ENCODE results near the gene YIPF3. TPM values are rescaled to one million over a fixed set of nuclear protein-coding genes. Genes with fewer than 3 reads are reported as not detected.

The YIPF3 gene
- total RNA-seq, 4 donors from 2014 or later = 26.5 to 212 (median 92.7) TPM

DNA sequence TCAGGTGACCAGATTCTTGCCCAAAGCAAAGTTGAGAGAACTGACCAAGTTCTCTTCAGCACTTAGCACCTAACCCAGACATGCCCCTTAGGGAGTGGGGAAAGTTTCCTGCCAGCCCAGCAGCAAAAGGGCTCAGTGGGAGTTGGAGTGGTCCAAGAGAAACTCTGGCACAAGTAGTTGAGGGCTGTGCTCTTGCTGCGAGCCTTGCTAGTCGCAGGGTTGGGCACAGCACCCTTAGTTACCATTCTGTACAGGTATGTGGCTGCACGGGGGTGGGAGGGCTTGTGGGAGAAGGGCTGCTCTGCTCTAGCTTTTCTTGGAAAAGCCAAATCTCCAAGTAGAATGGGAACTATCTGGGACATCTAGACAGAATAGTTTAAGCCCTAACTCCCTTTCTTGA lies 6.6 kb upstream of the YIPF3 start:
- intact Hi-C loops (cut with DNase I; ENCODE audit: low total_unique reads) = no loop called here
- Histone ChIP-seq H3K9me3 (no peaks in the 10 kb centered on the region), H3K4me3 (no peak overlapping the region), H3K4me1 (peaks cover under 1 to 5% of the 10 kb centered on the region in 2 donors), H3K27ac (no peak overlapping the region), H3K36me3 (no peaks in the 10 kb centered on the region), H3K27me3 (no peaks in the 10 kb centered on the region)
- no peak for DNase-seq
- TF ChIP-seq CTCF (IDR thresholded peaks at IDR 0.05) (no peak), POLR2A (IDR thresholded peaks at IDR 0.05) (no peak)

DNA sequence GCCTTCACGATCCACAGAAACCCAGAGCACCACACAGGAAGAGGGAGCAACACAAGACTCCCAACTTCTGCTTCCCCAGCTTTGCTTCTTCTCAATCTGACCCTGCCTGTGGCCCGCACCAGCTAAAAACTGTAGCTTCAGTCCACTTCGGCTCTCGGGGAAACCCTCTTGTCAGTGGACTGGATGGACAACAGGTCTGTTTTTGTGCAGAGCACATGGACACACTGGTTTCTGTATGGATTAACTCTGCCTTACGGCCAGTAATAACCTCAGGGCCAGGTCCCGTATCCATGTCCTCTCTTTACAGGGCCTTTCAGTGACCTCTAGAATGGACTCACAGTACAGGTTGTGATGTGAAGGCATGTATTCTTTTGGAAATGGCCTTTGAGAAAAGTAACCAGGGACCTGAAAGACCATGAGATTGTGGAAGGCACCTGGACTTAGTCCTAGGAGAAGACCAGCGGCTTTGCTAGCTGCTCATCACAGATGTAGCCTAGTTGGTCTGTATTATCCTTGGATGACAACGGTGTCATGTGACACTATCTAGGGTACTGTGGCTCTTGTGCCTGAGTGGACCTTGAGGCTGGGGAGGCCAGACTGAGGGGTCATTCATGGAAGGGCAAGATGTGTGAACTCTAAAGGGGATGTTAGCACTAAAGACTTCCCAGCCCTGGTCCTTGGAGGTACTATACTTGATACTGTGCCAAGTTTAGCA lies 6.0 kb upstream of the YIPF3 start:
- no peaks in the 10 kb centered on the region for H3K36me3 ChIP-seq
- H3K27ac ChIP-seq = no peak overlapping the region
- no peak for DNase-seq
- no peak for TF ChIP-seq CTCF (IDR thresholded peaks at IDR 0.05)
- no peak for TF ChIP-seq POLR2A (IDR thresholded peaks at IDR 0.05)
- H3K27me3 ChIP-seq = no peaks in the 10 kb centered on the region
- no peaks in the 10 kb centered on the region for H3K9me3 ChIP-seq
- H3K4me1 ChIP-seq = peaks cover 6 to 8% of the 10 kb centered on the region in 2 donors
- intact Hi-C loops (cut with DNase I; ENCODE audit: low total_unique reads) = no loop called here
- H3K4me3 ChIP-seq = no peak overlapping the region

DNA sequence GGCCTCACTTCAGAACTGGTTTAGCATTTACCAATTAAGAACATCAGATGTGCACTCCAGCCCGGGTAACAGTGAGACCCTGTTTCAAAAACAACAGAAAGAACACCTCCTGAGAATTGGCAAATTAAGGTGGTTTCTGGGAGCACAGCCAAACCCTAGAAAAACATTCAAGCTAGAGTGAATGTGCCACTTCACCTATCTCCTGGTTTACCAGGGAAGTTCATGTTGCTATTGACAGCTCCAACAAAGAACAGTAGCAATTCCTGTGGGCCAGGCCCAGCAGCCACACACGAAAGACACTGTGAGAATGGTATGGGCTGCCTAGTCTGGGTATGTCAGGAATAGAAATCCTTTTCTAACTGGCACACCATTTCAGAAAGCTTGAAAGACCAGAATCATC lies 5.1 kb upstream of the YIPF3 start:
- Histone ChIP-seq H3K36me3 (no peaks in the 10 kb centered on the region), H3K27ac (no peak overlapping the region)
- TF ChIP-seq POLR2A (IDR thresholded peaks at IDR 0.05) (no peak), CTCF (IDR thresholded peaks at IDR 0.05) (no peak)

DNA sequence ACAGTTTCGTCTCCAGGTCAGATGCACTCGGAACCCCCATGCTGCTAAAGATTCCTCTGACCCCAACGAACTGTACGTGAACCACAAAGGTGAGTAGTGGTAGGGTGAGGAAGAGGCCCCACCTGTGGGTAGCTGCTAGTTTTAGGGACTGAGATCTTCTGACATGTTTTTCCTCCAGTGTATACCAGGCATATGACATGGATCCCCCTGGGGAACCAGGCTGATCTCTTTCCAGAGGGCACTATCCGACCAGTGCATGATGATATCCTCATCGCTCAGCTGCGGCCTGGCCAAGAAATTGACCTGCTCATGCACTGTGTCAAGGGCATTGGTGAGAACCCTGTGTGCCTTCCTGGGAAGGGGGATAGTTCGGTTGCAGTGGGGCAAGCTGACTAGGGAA lies 3.4 kb upstream of the YIPF3 start:
- H3K27me3 ChIP-seq = no peaks in the 10 kb centered on the region
- no peak overlapping the region for H3K4me3 ChIP-seq
- peaks cover 18% of the 10 kb centered on the region in 2 donors for H3K4me1 ChIP-seq
- no peak for DNase-seq
- no peaks in the 10 kb centered on the region for H3K36me3 ChIP-seq
- TF ChIP-seq POLR2A (IDR thresholded peaks at IDR 0.05) (no peak), CTCF (IDR thresholded peaks at IDR 0.05) (no peak)
- intact Hi-C loops (cut with DNase I; ENCODE audit: low total_unique reads) = no loop called here
- H3K9me3 ChIP-seq = no peaks in the 10 kb centered on the region
- no peak overlapping the region for H3K27ac ChIP-seq

More for the DNA sequence above, 5.1 kb upstream of the YIPF3 start:
- intact Hi-C loops (cut with DNase I; ENCODE audit: low total_unique reads) = no loop called here
- no peak for DNase-seq
- Histone ChIP-seq H3K27me3 (no peaks in the 10 kb centered on the region), H3K4me3 (no peak overlapping the region), H3K4me1 (peaks cover 8 to 10% of the 10 kb centered on the region in 2 donors), H3K9me3 (no peaks in the 10 kb centered on the region)

DNA sequence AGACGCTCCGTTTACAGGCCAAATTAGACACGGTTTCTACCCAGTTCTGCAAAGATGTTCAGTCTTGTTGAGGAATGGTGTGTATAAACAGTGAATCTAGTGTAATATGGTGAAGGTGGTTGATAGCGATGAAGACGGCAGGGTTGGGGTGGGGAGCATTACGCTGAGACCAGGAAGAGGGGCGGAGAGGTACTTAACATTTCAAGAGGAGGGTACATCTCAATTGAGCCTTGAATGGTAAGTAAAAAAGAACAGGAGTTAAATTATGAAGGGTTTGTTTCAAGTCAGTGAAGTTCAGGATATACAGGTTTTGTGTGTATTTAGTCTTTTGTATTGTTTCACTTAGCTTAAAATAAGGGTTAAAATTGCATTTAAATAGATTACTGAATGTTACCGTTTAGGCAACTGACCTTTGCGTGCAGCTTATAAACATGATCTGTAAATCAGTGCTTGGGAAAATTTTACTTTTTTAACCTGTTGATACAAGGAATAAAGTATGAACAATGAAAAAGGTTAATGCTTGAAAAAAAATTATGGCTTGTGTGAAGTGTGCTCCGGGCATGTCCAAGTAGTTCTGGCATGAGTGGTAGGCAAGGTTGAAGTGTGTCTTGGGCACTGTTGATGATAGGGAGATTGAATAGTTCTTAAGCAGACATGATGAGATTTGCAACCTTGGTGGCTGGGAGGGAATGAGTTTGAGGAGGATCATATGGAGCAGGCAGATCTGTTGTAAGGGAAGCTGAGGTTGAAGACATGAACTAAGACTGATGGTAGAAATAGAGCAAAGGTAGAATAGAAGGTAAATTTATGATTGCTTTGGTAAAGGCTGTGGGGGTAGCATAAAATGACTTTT lies 1.0 kb upstream of the YIPF3 start:
- H3K9me3 ChIP-seq = no peaks in the 10 kb centered on the region
- H3K4me1 ChIP-seq = peaks cover 19% of the 10 kb centered on the region in 2 donors
- H3K27me3 ChIP-seq = no peaks in the 10 kb centered on the region
- H3K4me3 ChIP-seq = peak overlapping the region; percentile 70 to 100
- TF ChIP-seq POLR2A (IDR thresholded peaks at IDR 0.05) (no peak), CTCF (IDR thresholded peaks at IDR 0.05) (no peak)
- intact Hi-C loops (cut with DNase I; ENCODE audit: low total_unique reads) = no loop called here
- no peaks in the 10 kb centered on the region for H3K36me3 ChIP-seq
- peak overlapping the region; percentile 61 to 87 for H3K27ac ChIP-seq
- no peak for DNase-seq
